Neural cell (in vitro differentiated cells): ENCODE data around the gene FOXRED1.
A peak's percentile ranks its signal among the peaks of the same experiment; 100 is the strongest.

ENCODE experiments used
- POLR2AphosphoS5 ChIP-seq: IDR thresholded peaks from 2 replicates; pipeline ENCODE4 v1.6.1; 2012
- TF ChIP-seq, protein P1 (sequence below): IDR thresholded peaks from 2 replicates; pipeline ENCODE4 v1.6.1; 2012; ENCODE audit warnings: borderline replicate concordance
- TF ChIP-seq, protein P2 (sequence below): fragments of 450-650 bp; IDR thresholded peaks from 2 replicates; pipeline ENCODE4 v1.5.1; 2014; ENCODE audit warnings: antibody characterized with exemption, mild to moderate bottlenecking, moderate library complexity; ENCODE audit not compliant: poor library complexity, severe bottlenecking

DNA sequence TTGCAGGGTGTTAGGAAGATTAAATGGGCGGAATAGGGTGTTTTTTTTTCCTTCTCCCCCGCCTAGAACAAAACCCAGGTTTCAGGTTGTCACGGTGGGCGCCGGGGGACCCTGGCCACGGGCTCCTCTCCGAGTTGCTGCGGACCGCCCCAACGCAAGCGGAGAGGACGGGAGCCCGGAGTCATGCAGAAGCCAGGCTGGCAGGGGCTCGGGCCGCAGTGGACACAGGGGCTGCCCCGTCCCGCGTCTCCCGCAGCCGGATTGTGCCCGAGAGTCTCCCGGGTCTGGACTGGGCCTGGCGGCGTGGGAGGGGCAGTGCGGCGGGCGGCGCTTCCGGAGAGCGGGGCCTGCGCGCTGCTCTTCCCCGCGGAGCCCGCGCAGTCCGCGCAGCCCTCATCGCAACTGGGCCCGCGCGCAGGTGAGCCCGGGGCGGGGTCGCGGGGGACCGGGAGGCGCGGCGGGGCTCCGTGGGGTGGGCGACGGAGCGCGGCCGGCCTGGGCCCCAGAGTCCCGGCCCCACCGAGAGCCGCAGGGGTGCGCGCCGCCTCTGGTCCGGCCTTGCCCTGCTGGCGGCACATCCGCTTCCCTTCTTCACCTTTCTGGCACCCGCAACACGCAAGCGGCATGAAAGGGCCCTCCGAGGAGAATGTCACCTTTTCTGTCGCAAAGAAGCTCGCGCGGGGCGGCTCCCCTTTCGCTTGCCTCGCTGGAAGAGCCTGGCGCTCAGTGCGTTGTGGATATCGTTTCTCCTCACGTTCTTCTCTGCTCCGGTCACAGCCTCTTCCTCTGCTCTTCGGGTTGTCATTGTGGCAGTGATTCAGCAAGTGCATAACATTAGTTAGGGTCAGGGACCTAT lies 14.0 kb downstream of the FOXRED1 start, which contains the start of gene TIRAP:
- TF ChIP-seq, protein P1, sequence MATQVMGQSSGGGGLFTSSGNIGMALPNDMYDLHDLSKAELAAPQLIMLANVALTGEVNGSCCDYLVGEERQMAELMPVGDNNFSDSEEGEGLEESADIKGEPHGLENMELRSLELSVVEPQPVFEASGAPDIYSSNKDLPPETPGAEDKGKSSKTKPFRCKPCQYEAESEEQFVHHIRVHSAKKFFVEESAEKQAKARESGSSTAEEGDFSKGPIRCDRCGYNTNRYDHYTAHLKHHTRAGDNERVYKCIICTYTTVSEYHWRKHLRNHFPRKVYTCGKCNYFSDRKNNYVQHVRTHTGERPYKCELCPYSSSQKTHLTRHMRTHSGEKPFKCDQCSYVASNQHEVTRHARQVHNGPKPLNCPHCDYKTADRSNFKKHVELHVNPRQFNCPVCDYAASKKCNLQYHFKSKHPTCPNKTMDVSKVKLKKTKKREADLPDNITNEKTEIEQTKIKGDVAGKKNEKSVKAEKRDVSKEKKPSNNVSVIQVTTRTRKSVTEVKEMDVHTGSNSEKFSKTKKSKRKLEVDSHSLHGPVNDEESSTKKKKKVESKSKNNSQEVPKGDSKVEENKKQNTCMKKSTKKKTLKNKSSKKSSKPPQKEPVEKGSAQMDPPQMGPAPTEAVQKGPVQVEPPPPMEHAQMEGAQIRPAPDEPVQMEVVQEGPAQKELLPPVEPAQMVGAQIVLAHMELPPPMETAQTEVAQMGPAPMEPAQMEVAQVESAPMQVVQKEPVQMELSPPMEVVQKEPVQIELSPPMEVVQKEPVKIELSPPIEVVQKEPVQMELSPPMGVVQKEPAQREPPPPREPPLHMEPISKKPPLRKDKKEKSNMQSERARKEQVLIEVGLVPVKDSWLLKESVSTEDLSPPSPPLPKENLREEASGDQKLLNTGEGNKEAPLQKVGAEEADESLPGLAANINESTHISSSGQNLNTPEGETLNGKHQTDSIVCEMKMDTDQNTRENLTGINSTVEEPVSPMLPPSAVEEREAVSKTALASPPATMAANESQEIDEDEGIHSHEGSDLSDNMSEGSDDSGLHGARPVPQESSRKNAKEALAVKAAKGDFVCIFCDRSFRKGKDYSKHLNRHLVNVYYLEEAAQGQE = no peak
- peak; percentile 53 for TF ChIP-seq POLR2AphosphoS5
- TF ChIP-seq, protein P2, sequence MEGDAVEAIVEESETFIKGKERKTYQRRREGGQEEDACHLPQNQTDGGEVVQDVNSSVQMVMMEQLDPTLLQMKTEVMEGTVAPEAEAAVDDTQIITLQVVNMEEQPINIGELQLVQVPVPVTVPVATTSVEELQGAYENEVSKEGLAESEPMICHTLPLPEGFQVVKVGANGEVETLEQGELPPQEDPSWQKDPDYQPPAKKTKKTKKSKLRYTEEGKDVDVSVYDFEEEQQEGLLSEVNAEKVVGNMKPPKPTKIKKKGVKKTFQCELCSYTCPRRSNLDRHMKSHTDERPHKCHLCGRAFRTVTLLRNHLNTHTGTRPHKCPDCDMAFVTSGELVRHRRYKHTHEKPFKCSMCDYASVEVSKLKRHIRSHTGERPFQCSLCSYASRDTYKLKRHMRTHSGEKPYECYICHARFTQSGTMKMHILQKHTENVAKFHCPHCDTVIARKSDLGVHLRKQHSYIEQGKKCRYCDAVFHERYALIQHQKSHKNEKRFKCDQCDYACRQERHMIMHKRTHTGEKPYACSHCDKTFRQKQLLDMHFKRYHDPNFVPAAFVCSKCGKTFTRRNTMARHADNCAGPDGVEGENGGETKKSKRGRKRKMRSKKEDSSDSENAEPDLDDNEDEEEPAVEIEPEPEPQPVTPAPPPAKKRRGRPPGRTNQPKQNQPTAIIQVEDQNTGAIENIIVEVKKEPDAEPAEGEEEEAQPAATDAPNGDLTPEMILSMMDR = no peak
